NT2/D1 (cell line): ENCODE results near the gene UBE2J1.

Experiments
- SUZ12 ChIP-seq: IDR thresholded peaks from 2 replicates; pipeline ENCODE4 v1.6.1; 2011; ENCODE audit not compliant: insufficient read length, insufficient read depth; ENCODE audit errors: extremely low read depth
- YY1 ChIP-seq: IDR thresholded peaks from 2 replicates; pipeline ENCODE4 v1.6.1; 2011; ENCODE audit not compliant: insufficient read length, insufficient read depth
- ZNF274 ChIP-seq: IDR thresholded peaks from 2 replicates; pipeline ENCODE4 v1.6.1; 2011; ENCODE audit warnings: mild to moderate bottlenecking, low read depth, low read length

DNA sequence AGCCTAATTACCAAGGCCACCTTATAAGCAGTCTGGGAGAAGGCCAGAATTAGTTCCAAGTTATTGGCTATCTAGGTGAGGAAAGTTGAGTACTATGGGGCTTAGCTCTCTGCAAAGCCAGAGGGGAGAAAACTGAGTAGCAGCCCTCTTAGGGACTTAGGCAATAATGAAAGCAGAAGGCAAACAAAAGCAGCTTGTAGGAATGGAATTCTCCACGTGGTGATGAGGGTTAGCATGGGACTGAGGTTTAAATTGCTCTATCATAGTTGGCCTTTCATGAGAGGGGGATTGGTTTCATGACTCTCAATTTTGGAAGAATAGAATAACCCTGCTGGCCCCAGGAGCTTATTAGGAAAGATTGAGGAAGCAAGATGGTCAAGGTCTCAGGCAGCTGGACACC is 7.0 kb upstream of the UBE2J1 start:
- TF ChIP-seq ZNF274 (no peak), YY1 (no peak), SUZ12 (no peak)
